HepG2 (cell line): ENCODE data around the gene PRKG1. TPM values are rescaled to one million over a fixed set of nuclear protein-coding genes. Genes with fewer than 3 reads are reported as not detected.

Experiments
- ATAC-seq: fragments of 200-7000 bp; cut with Tn5 transposase; 3 replicates; pipeline ENCODE4 v1.9.1; 2020; ENCODE audit warnings: mild to moderate bottlenecking, moderate library complexity
- BruUV-seq: library from RNA; stranded (reverse); fragments of 400-500 nt; replicated peaks from 2 replicates; lab custom pipeline; 2021; lab: Mats Ljungman, UMichigan
- CTCF ChIA-PET: fragments of 300-600 bp; formaldehyde crosslinking; extraction: SDS; loops from one replicate; lab custom pipeline; 2021; ENCODE audit warnings: low total read pairs, inconsistent platforms, low intra/inter-chr PET ratio; lab: Yijun Ruan, JAX
- POLR2A ChIA-PET: fragments of 350-600 bp; sonication (Branson Sonifier 250); formaldehyde crosslinking; loops from one replicate; lab custom pipeline; 2020; ENCODE audit warnings: antibody characterized with exemption, inconsistent platforms; lab: Yijun Ruan, JAX
- DNase-seq: peaks from one replicate; pipeline ENCODE4 v3.0.0-alpha.2; 2015; ENCODE audit warnings: low spot score
- FAIRE-seq: peaks from 3 replicates; lab custom pipeline; 2011; peaks lifted over from hg19 to GRCh38; lab: Jason Lieb, UNC
- H2AFZ ChIP-seq: one replicate; pipeline ENCODE4 v1.6.1; 2011; ENCODE audit warnings: low read length, inconsistent platforms
- H3K27ac ChIP-seq: fragments of 300-600 bp; 3 replicates; pipeline ENCODE4 v1.8.0; 2011; ENCODE audit warnings: mixed run types, mild to moderate bottlenecking, mixed read lengths, low read length, inconsistent platforms; ENCODE audit not compliant: insufficient read depth; ENCODE audit errors: extremely low read length
- H3K27me3 ChIP-seq, 2 experiments: fragments of 200-600 bp in 1 of 2; 2 replicates in 1 of 2; 3 replicates in 1 of 2; pipeline versions ENCODE4 v1.6.0 to v1.8.0; 2011; ENCODE audit warnings: low read length in 2 of 2, mild to moderate bottlenecking in 2 of 2, moderate library complexity in 2 of 2, inconsistent platforms in 1 of 2; ENCODE audit not compliant: insufficient read depth in 2 of 2, control insufficient read depth in 1 of 2
- H3K36me3 ChIP-seq, 2 experiments: fragments of 200-600 bp in 1 of 2; replicated peaks in 1 of 2; 2 replicates in 1 of 2; 3 replicates in 1 of 2; pipeline versions ENCODE4 v1.5.1 to v1.8.0; 2011; ENCODE audit warnings: low read length in 2 of 2, inconsistent platforms in 1 of 2; ENCODE audit not compliant: insufficient read depth in 2 of 2, control insufficient read depth in 1 of 2
- H3K4me1 ChIP-seq: 2 replicates; pipeline ENCODE4 v1.5.1; 2012; ENCODE audit warnings: low read length, inconsistent platforms; ENCODE audit not compliant: insufficient read depth
- H3K4me2 ChIP-seq: 2 replicates; pipeline ENCODE4 v1.6.0; 2011; ENCODE audit warnings: low read depth, low read length, inconsistent platforms
- H3K4me3 ChIP-seq, 3 experiments: fragments of 200-600 bp in 1 of 3; sonication (generic), shearing (Covaris generic) in 1 of 3; replicated peaks in 1 of 3; 2 replicates each; pipeline ENCODE4 v1.5.1; 2011 to 2016; ENCODE audit warnings: low read length in 3 of 3, inconsistent platforms in 2 of 3, low read depth in 2 of 3, mild to moderate bottlenecking in 2 of 3, control low read depth in 1 of 3, mixed read lengths in 1 of 3; ENCODE audit not compliant: insufficient read depth in 1 of 3
- H3K79me2 ChIP-seq: one replicate; pipeline ENCODE4 v1.6.1; 2011; ENCODE audit warnings: low read length, inconsistent platforms; ENCODE audit not compliant: insufficient read depth
- H3K9ac ChIP-seq: 2 replicates; pipeline ENCODE4 v1.6.0; 2011; ENCODE audit warnings: mild to moderate bottlenecking, low read depth, low read length, inconsistent platforms; ENCODE audit not compliant: insufficient read depth
- H3K9me3 ChIP-seq: 2 replicates; pipeline ENCODE4 v1.5.1; 2012; ENCODE audit warnings: mild to moderate bottlenecking, low read length
- H4K20me1 ChIP-seq: 2 replicates; pipeline ENCODE4 v1.6.0; 2011; ENCODE audit warnings: inconsistent platforms, mild to moderate bottlenecking, low read length, moderate library complexity; ENCODE audit not compliant: insufficient read depth
- ATF7 ChIP-seq, 2 experiments: fragments of 450-650 bp in 1 of 2; sonication (generic) in 1 of 2; formaldehyde crosslinking in 1 of 2; IDR thresholded peaks; 2 replicates each; pipeline versions ENCODE4 v1.4.0 to v1.6.1; 2016 to 2020; ENCODE audit warnings: antibody characterized with exemption in 1 of 2, mild to moderate bottlenecking in 1 of 2, missing genetic modification reagents in 1 of 2
- CENPT ChIP-seq: sonication (generic); formaldehyde crosslinking; IDR thresholded peaks from 2 replicates; pipeline ENCODE4 v1.8.0; 2022; ENCODE audit warnings: low read depth, mild to moderate bottlenecking, moderate library complexity, missing genetic modification reagents
- CHCHD3 ChIP-seq: sonication (generic); formaldehyde crosslinking; IDR thresholded peaks from 2 replicates; pipeline ENCODE4 v1.8.0; 2022; ENCODE audit warnings: mild to moderate bottlenecking, missing genetic modification reagents, moderate library complexity
- DNMT1 ChIP-seq: sonication (generic); formaldehyde crosslinking; IDR thresholded peaks from 2 replicates; pipeline ENCODE4 v1.5.1; 2020; ENCODE audit warnings: mild to moderate bottlenecking, missing genetic modification reagents
- DRAP1 ChIP-seq: IDR thresholded peaks from 2 replicates; pipeline ENCODE4 v1.6.1; 2016; ENCODE audit warnings: missing genetic modification reagents, missing compliant biosample characterization
- GLI4 ChIP-seq: sonication (generic); formaldehyde crosslinking; IDR thresholded peaks from 2 replicates; pipeline ENCODE4 v1.5.1; 2020; ENCODE audit warnings: missing genetic modification reagents, mild to moderate bottlenecking, moderate library complexity, borderline replicate concordance
- HMGXB3 ChIP-seq: sonication (generic); formaldehyde crosslinking; IDR thresholded peaks from 2 replicates; pipeline ENCODE4 v1.4.0; 2020; ENCODE audit warnings: missing genetic modification reagents, borderline replicate concordance
- MXD4 ChIP-seq: IDR thresholded peaks from 2 replicates; pipeline ENCODE4 v1.6.1; 2016; ENCODE audit warnings: mild to moderate bottlenecking, missing biosample characterization, missing genetic modification reagents
- NCOA2 ChIP-seq: sonication (generic); formaldehyde crosslinking; IDR thresholded peaks from 2 replicates; pipeline ENCODE4 v1.8.0; 2022; ENCODE audit warnings: inconsistent platforms
- NFRKB ChIP-seq: fragments of 450-650 bp; IDR thresholded peaks from 2 replicates; pipeline ENCODE4 v1.6.1; 2017
- PCBP2 ChIP-seq: fragments of 200-400 bp; formaldehyde crosslinking; optimal IDR thresholded peaks from 2 replicates; pipeline ENCODE3; 2018; ENCODE audit warnings: low read length, low read depth; ENCODE audit not compliant: poor library complexity, severe bottlenecking
- PHB2 ChIP-seq: fragments of 450-650 bp; IDR thresholded peaks from 2 replicates; pipeline ENCODE4 v1.6.1; 2018; ENCODE audit not compliant: partially characterized antibody
- RFX5 ChIP-seq: IDR thresholded peaks from 2 replicates; pipeline ENCODE4 v1.6.1; 2011; ENCODE audit warnings: low read depth, low read length, improper control_type of control experiment
- SNAPC5 ChIP-seq: sonication (generic); formaldehyde crosslinking; IDR thresholded peaks from 2 replicates; pipeline ENCODE4 v1.8.1; 2023; ENCODE audit warnings: mild to moderate bottlenecking, missing genetic modification reagents, borderline replicate concordance
- TAF15 ChIP-seq: fragments of 200-400 bp; formaldehyde crosslinking; IDR thresholded peaks from one replicate; pipeline ENCODE4 v1.6.1; 2018; ENCODE audit warnings: mild to moderate bottlenecking, low read depth, low read length; ENCODE audit not compliant: poor library complexity, severe bottlenecking
- ZNF282 ChIP-seq: fragments of 450-650 bp; IDR thresholded peaks from 2 replicates; pipeline ENCODE4 v1.6.1; 2018; ENCODE audit not compliant: partially characterized antibody
- ZNF547 ChIP-seq: sonication (generic); formaldehyde crosslinking; IDR thresholded peaks from 2 replicates; pipeline ENCODE4 v1.5.1; 2020; ENCODE audit warnings: mild to moderate bottlenecking, missing genetic modification reagents
- ZNF749 ChIP-seq: sonication (generic); formaldehyde crosslinking; IDR thresholded peaks from 2 replicates; pipeline ENCODE4 v1.8.0; 2022; ENCODE audit warnings: mild to moderate bottlenecking, missing genetic modification reagents, moderate library complexity, borderline replicate concordance
- ZNF776 ChIP-seq: sonication (generic); formaldehyde crosslinking; IDR thresholded peaks from 2 replicates; pipeline ENCODE4 v1.4.0; 2020; ENCODE audit warnings: mild to moderate bottlenecking, missing genetic modification reagents
- WGBS: methylation state at CpG from one replicate; pipeline ENCODE4 v1.1.6; 2017; ENCODE audit warnings: low lambda C conversion rate; 5-methylcytosine and 5-hydroxymethylcytosine counted together
- in situ Hi-C: cut with HindIII; loops from 2 replicates; pipeline ENCODE4 v1.10.0; 2017; ENCODE audit warnings: low pct_unique_long_range_greater_than_20kb; ENCODE audit not compliant: extremely low pct_ligation_motif_present
- intact Hi-C: fragments of 100-400 bp; cut with micrococcal nuclease; formaldehyde crosslinking; loops from one replicate; pipeline ENCODE4 v1.10.0; 2022; ENCODE audit not compliant: unreplicated experiment
- polyA plus RNA-seq, 8 experiments: library from polyadenylated mRNA; depleted of rRNA in 3 of 8; stranded (reverse) in 7 of 8; unstranded in 1 of 8; fragments of >200 nt; fragmentation: Illumina TruSeq in 4 of 8; extraction: Trizol in 4 of 8; gene quantifications; 2 replicates each; pipeline versions ENCODE4 v1.2.1 to v1.2.3, GENCODE V29; 2011 to 2016; ENCODE audit warnings: low read depth in 4 of 8, missing spikeins in 1 of 8, mixed read lengths in 1 of 8; ENCODE audit not compliant: insufficient read depth in 1 of 8
- total RNA-seq, 5 experiments: library from RNA; depleted of rRNA; stranded (reverse); fragments of >200 nt; fragmentation: Illumina TruSeq; extraction: Trizol; gene quantifications; 2 replicates each; pipeline ENCODE4 v1.2.3, GENCODE V29; 2016; ENCODE audit warnings: low read depth in 1 of 5

The PRKG1 gene
- total and polyA plus RNA-seq, 2 of the 13 experiments (the other 11 are each of a cell fraction or from before 2014, with no cell fraction given), result 0.01 TPM; not detected in 1

- POLR2A ChIA-PET, result no interaction called here
Measured at GRCh38 chr10:51532044-51532443, 457.8 kb downstream of the PRKG1 start.

GRCh38 chr10:51542853-51543252 lies 468.6 kb downstream of the PRKG1 start:
- no peak for FAIRE-seq
- no peak for TF ChIP-seq ZNF749
- no peak for TF ChIP-seq MXD4
- no peak for TF ChIP-seq HMGXB3
- TF ChIP-seq ATF7 (IDR thresholded peaks at IDR 0.05), result no peak
- TF ChIP-seq ATF7 (CRISPR knock-in tag; IDR thresholded peaks at IDR 0.05), result no peak
- TF ChIP-seq PHB2, result no peak
- no peak for TF ChIP-seq NFRKB
- TF ChIP-seq NCOA2 (CRISPR knock-in tag), result no peak
- TF ChIP-seq SNAPC5 (CRISPR knock-in tag), result no peak
- no peak for TF ChIP-seq TAF15
- TF ChIP-seq ZNF776, result no peak
- TF ChIP-seq ZNF547, result no peak
- no peak for TF ChIP-seq DRAP1 (CRISPR knock-in tag)

More at GRCh38 chr10:51532044-51532443, 457.8 kb downstream of the PRKG1 start:
- H3K9ac ChIP-seq, result no peak overlapping the region
- no peak overlapping the region for H3K27ac ChIP-seq
- 43% methylated on average over 4 of the region's 4 CpGs for WGBS
- no peaks in the 10 kb centered on the region for H4K20me1 ChIP-seq
- no peaks in the 10 kb centered on the region for H3K4me1 ChIP-seq
- CTCF ChIA-PET, result no interaction called here
- intact Hi-C loops (no loop called here), in situ Hi-C loops (no loop called here)
- TF ChIP-seq ZNF282 (no peak), PCBP2 (no peak), CENPT (no peak), CHCHD3 (CRISPR knock-in tag) (no peak), DNMT1 (no peak), GLI4 (CRISPR knock-in tag) (no peak), RFX5 (no peak)
- ATAC-seq (no peak), DNase-seq (no peak), FAIRE-seq (no peak)
- no peak overlapping the region for H3K4me2 ChIP-seq
- BruUV-seq, result no TSS peak
- no peaks in the 10 kb centered on the region for H3K27me3 ChIP-seq
- H3K36me3 ChIP-seq, result no peaks in the 10 kb centered on the region
- no peak overlapping the region for H2AFZ ChIP-seq
- no peaks in the 10 kb centered on the region for H3K79me2 ChIP-seq
- no peaks in the 10 kb centered on the region for H3K9me3 ChIP-seq
- H3K4me3 ChIP-seq, result no peak overlapping the region

More at GRCh38 chr10:51542853-51543252, 468.6 kb downstream of the PRKG1 start:
- Histone ChIP-seq H3K9ac (no peak overlapping the region), H3K27ac (no peak overlapping the region), H3K4me3 (no peak overlapping the region), H4K20me1 (no peaks in the 10 kb centered on the region), H3K36me3 (no peaks in the 10 kb centered on the region), H3K9me3 (no peaks in the 10 kb centered on the region), H3K79me2 (no peaks in the 10 kb centered on the region), H2AFZ (no peak overlapping the region), H3K4me2 (no peak overlapping the region), H3K27me3 (no peaks in the 10 kb centered on the region), H3K4me1 (no peaks in the 10 kb centered on the region)
- ATAC-seq, result no peak
- ChIA-PET CTCF (no interaction called here), POLR2A (no interaction called here)
- 0% methylated on average over 5 of the region's 5 CpGs for WGBS
- intact Hi-C loops, result no loop called here
- DNase-seq, result no peak
- in situ Hi-C loops, result no loop called here
- no TSS peak for BruUV-seq
